ENCODE results near the gene TAS2R40. TPM values are rescaled to one million over a fixed set of nuclear protein-coding genes. Genes with fewer than 3 reads are reported as not detected.

TAS2R40 gene
- total RNA-seq, 4 donors from 2014 or later = not detected

DNA sequence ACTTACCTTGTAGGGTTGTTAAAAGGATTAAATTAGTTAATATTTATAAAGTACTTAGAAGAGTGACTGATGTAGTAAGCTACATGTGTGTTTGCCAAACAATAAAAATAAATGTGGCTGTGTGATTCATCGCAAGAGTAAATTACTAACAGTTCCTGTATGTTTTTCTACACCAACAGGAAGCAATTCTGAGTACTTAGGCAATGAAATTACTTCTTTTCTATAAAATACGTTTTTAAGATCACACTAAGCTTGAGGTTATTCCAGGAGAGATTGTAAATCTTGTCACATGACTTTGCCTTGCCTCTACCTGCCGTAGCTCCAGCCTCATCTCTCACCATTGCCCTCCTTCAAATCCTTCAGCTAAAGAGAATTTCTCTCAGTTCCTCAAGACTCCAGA lies 23.3 kb downstream of the TAS2R40 start:
- no peak for DNase-seq
- no peak overlapping the region for H3K4me3 ChIP-seq
- H3K4me1 ChIP-seq = peaks cover 0 to 47% (median 0%) of the 10 kb centered on the region in 4 donors
- no peaks in the 10 kb centered on the region for H3K27me3 ChIP-seq
- H3K36me3 ChIP-seq = no peaks in the 10 kb centered on the region
- no peaks in the 10 kb centered on the region for H3K9me3 ChIP-seq
- no peak for TF ChIP-seq POLR2A (IDR thresholded peaks at IDR 0.05)
- TF ChIP-seq, protein P1, sequence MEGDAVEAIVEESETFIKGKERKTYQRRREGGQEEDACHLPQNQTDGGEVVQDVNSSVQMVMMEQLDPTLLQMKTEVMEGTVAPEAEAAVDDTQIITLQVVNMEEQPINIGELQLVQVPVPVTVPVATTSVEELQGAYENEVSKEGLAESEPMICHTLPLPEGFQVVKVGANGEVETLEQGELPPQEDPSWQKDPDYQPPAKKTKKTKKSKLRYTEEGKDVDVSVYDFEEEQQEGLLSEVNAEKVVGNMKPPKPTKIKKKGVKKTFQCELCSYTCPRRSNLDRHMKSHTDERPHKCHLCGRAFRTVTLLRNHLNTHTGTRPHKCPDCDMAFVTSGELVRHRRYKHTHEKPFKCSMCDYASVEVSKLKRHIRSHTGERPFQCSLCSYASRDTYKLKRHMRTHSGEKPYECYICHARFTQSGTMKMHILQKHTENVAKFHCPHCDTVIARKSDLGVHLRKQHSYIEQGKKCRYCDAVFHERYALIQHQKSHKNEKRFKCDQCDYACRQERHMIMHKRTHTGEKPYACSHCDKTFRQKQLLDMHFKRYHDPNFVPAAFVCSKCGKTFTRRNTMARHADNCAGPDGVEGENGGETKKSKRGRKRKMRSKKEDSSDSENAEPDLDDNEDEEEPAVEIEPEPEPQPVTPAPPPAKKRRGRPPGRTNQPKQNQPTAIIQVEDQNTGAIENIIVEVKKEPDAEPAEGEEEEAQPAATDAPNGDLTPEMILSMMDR (IDR thresholded peaks at IDR 0.05) = no peak
- peak overlapping the region in 3 of 4 donors; percentile 29 to 77 (median 64) for H3K27ac ChIP-seq

DNA sequence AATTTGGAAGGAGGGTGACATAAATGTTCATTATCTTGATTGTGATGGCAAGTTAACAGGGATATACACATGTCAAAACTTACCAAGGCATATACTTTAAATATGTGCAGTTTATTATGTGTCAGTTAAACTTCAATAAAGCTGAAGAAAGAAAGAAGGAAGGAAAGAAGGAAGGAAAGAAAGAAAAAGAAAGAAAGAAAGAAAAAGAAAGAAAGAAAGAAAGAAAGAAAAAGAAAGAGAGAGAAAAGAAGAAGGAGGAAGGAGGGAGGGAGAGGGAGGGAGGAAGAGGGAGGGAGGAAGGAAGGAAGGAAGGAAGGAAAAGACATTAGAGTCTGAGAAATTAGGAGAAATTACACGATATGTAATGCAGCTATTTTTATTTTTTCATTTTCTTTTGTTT lies 25.5 kb downstream of the TAS2R40 start:
- no peak overlapping the region for H3K27ac ChIP-seq
- no peak for DNase-seq
- H3K4me1 ChIP-seq = peaks cover 0 to 43% (median 3%) of the 10 kb centered on the region in 4 donors
- H3K27me3 ChIP-seq = no peaks in the 10 kb centered on the region
- H3K36me3 ChIP-seq = no peaks in the 10 kb centered on the region
- no peak overlapping the region for H3K4me3 ChIP-seq
- TF ChIP-seq, protein P1 (IDR thresholded peaks at IDR 0.05) = no peak
- TF ChIP-seq POLR2A (IDR thresholded peaks at IDR 0.05) = no peak
- H3K9me3 ChIP-seq = no peaks in the 10 kb centered on the region

DNA sequence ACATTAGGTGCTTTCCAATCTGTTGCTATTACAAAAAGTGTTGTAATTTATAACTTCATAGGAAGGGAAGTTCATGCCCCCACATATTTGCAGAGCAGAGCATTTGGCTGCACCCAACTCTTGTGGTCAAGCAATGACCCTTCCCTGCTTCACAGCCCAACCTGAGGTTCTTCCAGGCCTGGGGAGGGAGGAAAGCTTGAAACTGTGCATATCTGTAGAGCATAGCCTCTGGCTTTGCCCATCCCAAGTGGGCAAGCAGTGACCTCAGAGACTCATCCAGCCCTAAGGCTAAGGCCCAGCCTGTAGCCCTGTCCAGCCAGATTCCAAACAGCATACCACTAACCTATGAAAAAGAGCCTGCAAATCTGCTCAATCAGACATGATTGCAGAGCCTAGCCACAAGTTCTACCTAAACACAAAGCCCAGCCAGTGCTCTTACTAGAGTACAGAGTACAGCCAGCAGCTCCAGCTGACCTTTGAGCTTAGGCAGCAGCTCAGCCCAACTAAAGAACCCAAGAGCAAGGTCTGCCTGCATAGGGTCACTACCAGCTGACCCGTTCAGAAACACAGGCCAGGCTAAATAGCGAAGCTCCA lies 27.0 kb downstream of the TAS2R40 start:
- no peaks in the 10 kb centered on the region for H3K9me3 ChIP-seq
- H3K27ac ChIP-seq = peak overlapping the region in 2 of 4 donors; percentile 36 to 55
- H3K4me3 ChIP-seq = no peak overlapping the region
- peaks cover 0 to 35% (median 3%) of the 10 kb centered on the region in 4 donors for H3K4me1 ChIP-seq
- TF ChIP-seq, protein P1 (IDR thresholded peaks at IDR 0.05) = no peak
- TF ChIP-seq POLR2A (IDR thresholded peaks at IDR 0.05) = no peak
- DNase-seq = peak in 2 of 3 donors; percentile 63 to 81
- H3K27me3 ChIP-seq = no peaks in the 10 kb centered on the region
- H3K36me3 ChIP-seq = no peaks in the 10 kb centered on the region

DNA sequence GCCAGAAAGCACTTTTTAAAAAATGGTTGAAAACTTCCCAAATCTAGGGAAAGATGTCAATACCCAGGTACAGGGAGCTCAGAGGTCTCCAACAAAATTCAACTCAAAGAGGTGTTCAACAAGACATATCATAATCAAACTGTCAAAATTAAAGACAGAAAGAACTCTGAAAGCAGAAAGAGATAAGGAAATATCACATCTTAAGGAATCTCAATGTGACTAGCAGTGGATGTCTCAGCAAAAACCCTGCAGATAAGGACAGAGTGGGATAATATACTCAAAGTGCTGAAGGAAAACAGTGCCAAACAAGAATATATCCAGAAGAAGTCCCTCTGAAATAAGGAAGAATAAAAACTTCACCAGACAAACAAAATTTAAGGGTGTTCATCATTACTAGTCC lies 28.4 kb downstream of the TAS2R40 start:
- Histone ChIP-seq H3K27me3 (no peaks in the 10 kb centered on the region), H3K27ac (peak overlapping the region in 1 of 4 donors; percentile 10), H3K4me3 (no peak overlapping the region), H3K4me1 (peaks cover 0 to 23% (median 3%) of the 10 kb centered on the region in 4 donors), H3K36me3 (no peaks in the 10 kb centered on the region), H3K9me3 (no peaks in the 10 kb centered on the region)
- TF ChIP-seq, protein P1 (IDR thresholded peaks at IDR 0.05) = no peak
- TF ChIP-seq POLR2A (IDR thresholded peaks at IDR 0.05) = no peak
- no peak for DNase-seq

DNA sequence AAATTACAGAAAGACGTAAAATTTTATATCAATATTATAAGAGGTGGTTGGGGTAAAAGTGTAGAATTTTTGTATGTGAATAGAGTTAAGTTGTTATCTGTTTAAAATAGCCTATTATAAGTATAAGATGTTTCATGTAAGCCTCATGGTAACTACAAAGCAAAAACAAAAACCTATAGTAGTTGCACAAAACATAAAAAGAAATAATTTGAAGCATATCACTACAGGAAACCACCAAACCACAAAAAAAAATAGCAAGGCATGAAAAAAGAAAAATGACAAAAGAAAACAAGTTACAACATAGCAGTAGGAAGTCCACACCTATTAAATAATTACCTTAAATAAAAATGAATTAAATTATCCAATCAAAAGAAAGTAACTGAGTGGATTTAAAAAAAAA lies 29.0 kb downstream of the TAS2R40 start:
- Histone ChIP-seq H3K36me3 (no peaks in the 10 kb centered on the region), H3K9me3 (no peaks in the 10 kb centered on the region), H3K27me3 (no peaks in the 10 kb centered on the region), H3K27ac (peak overlapping the region in 1 of 4 donors; percentile 10), H3K4me3 (no peak overlapping the region), H3K4me1 (peaks cover 0 to 17% (median 3%) of the 10 kb centered on the region in 4 donors)
- TF ChIP-seq, protein P1 (IDR thresholded peaks at IDR 0.05) = no peak
- no peak for TF ChIP-seq POLR2A (IDR thresholded peaks at IDR 0.05)
- no peak for DNase-seq
